Smooth muscle cell (in vitro differentiated cells): Measurements from ENCODE around the gene CEP95. TPM values are rescaled to one million over a fixed set of nuclear protein-coding genes. Genes with fewer than 3 reads are reported as not detected.
A peak's percentile ranks its signal among the peaks of the same experiment; 100 is the strongest.

Experiments
- DNase-seq: peaks from one replicate; lab custom pipeline; 2025; ENCODE audit not compliant: unreplicated experiment; lab: John Stamatoyannopoulos, UW
- H2AFZ ChIP-seq: fragments of 200-600 bp; sonication (generic); 2 replicates; pipeline ENCODE4 v1.6.0; 2016; ENCODE audit warnings: antibody characterized with exemption, low read depth, mild to moderate bottlenecking
- H3F3A ChIP-seq: fragments of 200-600 bp; sonication (generic); 2 replicates; pipeline ENCODE4 v1.6.0; 2017; ENCODE audit warnings: antibody characterized with exemption, low read depth
- H3K27ac ChIP-seq: fragments of 200-600 bp; sonication (generic); 2 replicates; pipeline ENCODE4 v1.5.1; 2016; ENCODE audit warnings: low read depth, mild to moderate bottlenecking
- H3K27me3 ChIP-seq: fragments of 200-600 bp; sonication (generic); 2 replicates; pipeline ENCODE4 v1.6.1; 2016; ENCODE audit warnings: low read depth, mild to moderate bottlenecking
- H3K36me3 ChIP-seq: fragments of 200-600 bp; sonication (generic); 2 replicates; pipeline ENCODE4 v1.5.1; 2016; ENCODE audit warnings: low read depth
- H3K4me1 ChIP-seq: fragments of 200-600 bp; sonication (generic); 2 replicates; pipeline ENCODE4 v1.5.1; 2016; ENCODE audit warnings: low read depth
- H3K4me2 ChIP-seq: fragments of 200-600 bp; sonication (generic); 2 replicates; pipeline ENCODE4 v1.6.0; 2016; ENCODE audit warnings: mild to moderate bottlenecking
- H3K4me3 ChIP-seq: fragments of 200-600 bp; sonication (generic); 2 replicates; pipeline ENCODE4 v1.5.1; 2016; ENCODE audit warnings: mild to moderate bottlenecking
- H3K79me2 ChIP-seq: fragments of 200-600 bp; sonication (generic); 2 replicates; pipeline ENCODE4 v1.6.0; 2016; ENCODE audit warnings: low read depth, mild to moderate bottlenecking
- H3K9ac ChIP-seq: fragments of 200-600 bp; sonication (generic); 2 replicates; pipeline ENCODE4 v1.6.0; 2016; ENCODE audit warnings: low read depth
- H3K9me3 ChIP-seq: fragments of 200-600 bp; sonication (generic); replicated peaks from 2 replicates; pipeline ENCODE4 v1.5.1; 2016; ENCODE audit warnings: low read depth
- H4K20me1 ChIP-seq: fragments of 200-600 bp; sonication (generic); 2 replicates; pipeline ENCODE4 v1.6.0; 2016; ENCODE audit warnings: low read depth
- WGBS: methylation state at CpG from one replicate; pipeline ENCODE4 v1.1.7; 2016; ENCODE audit warnings: low lambda C conversion rate; 5-methylcytosine and 5-hydroxymethylcytosine counted together
- polyA plus RNA-seq: library from polyadenylated mRNA; unstranded; fragments of >200 nt; fragmentation: Nextera tagmentation; extraction: Ambion mirVana; gene quantifications from 2 replicates; pipeline ENCODE4 v1.2.1, GENCODE V29; 2016
- total RNA-seq: library from RNA; depleted of rRNA; stranded (reverse); fragments of >200 nt; gene quantifications from 2 replicates; pipeline ENCODE4 v1.2.3, GENCODE V29; 2014
- TF ChIP-seq, protein P1 (sequence below): fragments of 200-600 bp; sonication (generic); IDR thresholded peaks from 2 replicates; pipeline ENCODE4 v1.5.1; 2017; ENCODE audit warnings: borderline replicate concordance, mild to moderate bottlenecking, antibody characterized with exemption; ENCODE audit not compliant: insufficient read depth, poor library complexity, severe bottlenecking

The CEP95 gene
- total and polyA plus RNA-seq, 2 experiments from 2014 or later, result 21.3 to 55.4 TPM

DNA sequence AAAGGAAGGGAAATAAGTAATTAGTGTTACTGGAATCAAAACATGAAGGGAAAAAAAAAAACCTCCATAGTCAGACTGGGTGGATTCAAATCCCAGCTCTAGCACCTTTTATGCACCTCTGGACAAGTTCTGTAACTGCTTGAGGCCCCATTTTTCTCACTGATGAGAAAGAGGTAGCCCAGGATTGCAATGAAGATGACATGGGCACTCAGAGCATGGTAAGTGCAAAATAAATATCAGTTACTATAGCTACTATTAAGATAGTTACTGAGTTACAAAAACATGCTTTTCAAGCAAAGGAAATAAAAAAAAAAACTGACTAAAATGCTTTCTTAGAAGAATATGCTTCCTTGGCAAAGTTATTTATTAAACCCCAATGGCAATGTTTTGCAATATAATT is 58.8 kb downstream of the CEP95 start:
- no peaks in the 10 kb centered on the region for H3K4me1 ChIP-seq
- no peaks in the 10 kb centered on the region for H3K9me3 ChIP-seq
- H3F3A ChIP-seq, result peaks cover 5% of the 10 kb centered on the region
- no peak for DNase-seq
- H3K79me2 ChIP-seq, result peaks cover 41% of the 10 kb centered on the region
- H3K4me3 ChIP-seq, result no peak overlapping the region
- H3K27me3 ChIP-seq, result no peaks in the 10 kb centered on the region
- peaks cover 26% of the 10 kb centered on the region for H3K36me3 ChIP-seq
- TF ChIP-seq, protein P1, sequence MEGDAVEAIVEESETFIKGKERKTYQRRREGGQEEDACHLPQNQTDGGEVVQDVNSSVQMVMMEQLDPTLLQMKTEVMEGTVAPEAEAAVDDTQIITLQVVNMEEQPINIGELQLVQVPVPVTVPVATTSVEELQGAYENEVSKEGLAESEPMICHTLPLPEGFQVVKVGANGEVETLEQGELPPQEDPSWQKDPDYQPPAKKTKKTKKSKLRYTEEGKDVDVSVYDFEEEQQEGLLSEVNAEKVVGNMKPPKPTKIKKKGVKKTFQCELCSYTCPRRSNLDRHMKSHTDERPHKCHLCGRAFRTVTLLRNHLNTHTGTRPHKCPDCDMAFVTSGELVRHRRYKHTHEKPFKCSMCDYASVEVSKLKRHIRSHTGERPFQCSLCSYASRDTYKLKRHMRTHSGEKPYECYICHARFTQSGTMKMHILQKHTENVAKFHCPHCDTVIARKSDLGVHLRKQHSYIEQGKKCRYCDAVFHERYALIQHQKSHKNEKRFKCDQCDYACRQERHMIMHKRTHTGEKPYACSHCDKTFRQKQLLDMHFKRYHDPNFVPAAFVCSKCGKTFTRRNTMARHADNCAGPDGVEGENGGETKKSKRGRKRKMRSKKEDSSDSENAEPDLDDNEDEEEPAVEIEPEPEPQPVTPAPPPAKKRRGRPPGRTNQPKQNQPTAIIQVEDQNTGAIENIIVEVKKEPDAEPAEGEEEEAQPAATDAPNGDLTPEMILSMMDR, result no peak
- H3K4me2 ChIP-seq, result no peak overlapping the region
- H2AFZ ChIP-seq, result no peak overlapping the region
- peaks cover 63% of the 10 kb centered on the region for H4K20me1 ChIP-seq
- H3K27ac ChIP-seq, result peak overlapping the region; percentile 31
- H3K9ac ChIP-seq, result no peak overlapping the region

DNA sequence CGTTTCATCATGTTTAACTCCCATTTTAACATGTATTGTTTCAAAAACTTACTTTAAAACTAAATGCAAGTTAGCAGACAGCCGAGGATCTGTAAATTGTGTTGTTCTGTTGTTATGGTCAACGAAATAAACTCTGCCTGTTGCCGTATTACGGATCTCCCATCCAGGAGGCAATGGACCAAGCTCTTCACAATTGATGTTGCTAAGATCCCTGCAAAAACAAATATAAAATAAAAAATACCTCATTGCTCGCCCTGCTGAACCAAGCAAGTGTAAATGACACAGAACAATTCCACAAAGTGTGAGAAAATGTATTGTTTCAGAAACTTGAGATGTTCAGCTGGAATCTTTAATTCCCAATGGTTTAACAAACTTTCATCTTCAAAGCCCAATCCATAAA is 65.0 kb downstream of the CEP95 start:
- Histone ChIP-seq H2AFZ (no peak overlapping the region), H4K20me1 (peaks cover 52% of the 10 kb centered on the region), H3F3A (peaks cover 6% of the 10 kb centered on the region), H3K36me3 (peaks cover 13% of the 10 kb centered on the region), H3K79me2 (peaks cover 35% of the 10 kb centered on the region), H3K4me3 (no peak overlapping the region), H3K4me2 (no peak overlapping the region), H3K4me1 (no peaks in the 10 kb centered on the region), H3K9ac (no peak overlapping the region), H3K27me3 (no peaks in the 10 kb centered on the region), H3K9me3 (no peaks in the 10 kb centered on the region), H3K27ac (peak overlapping the region; percentile 58)
- DNase-seq, result no peak
- TF ChIP-seq, protein P1, result no peak
- WGBS, result 96% methylated on average over 6 of the region's 6 CpGs

DNA sequence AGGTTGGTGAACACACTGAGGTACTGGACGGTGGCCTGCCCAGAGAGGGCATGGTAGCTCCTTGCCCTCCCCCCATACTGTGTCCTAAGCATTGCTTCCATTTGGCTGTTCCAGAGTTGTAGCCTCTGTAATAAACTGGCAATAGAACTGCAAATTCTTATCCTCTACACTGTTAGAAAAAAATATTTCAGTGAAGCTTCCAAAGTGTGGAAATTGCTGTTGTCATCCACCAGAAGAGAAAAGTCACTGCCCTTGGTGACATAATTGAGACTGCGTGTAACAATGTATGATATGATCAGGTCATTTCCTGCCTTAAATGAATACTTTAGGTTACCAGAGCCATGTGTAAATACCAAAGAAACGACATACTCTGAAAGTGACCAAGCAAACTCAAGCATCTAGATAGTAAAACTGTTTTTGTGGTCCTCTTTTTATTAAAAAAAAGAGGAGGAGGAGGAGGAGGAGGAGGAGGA is 65.9 kb downstream of the CEP95 start:
- DNase-seq, result no peak
- Histone ChIP-seq H3K4me3 (no peak overlapping the region), H4K20me1 (peaks cover 49% of the 10 kb centered on the region), H3K27me3 (no peaks in the 10 kb centered on the region), H3K9me3 (no peaks in the 10 kb centered on the region), H3K4me1 (no peaks in the 10 kb centered on the region), H2AFZ (no peak overlapping the region), H3K27ac (peak overlapping the region; percentile 58), H3K4me2 (peak overlapping the region; percentile 19), H3F3A (peaks cover 6% of the 10 kb centered on the region), H3K36me3 (peaks cover 13% of the 10 kb centered on the region), H3K79me2 (peaks cover 35% of the 10 kb centered on the region), H3K9ac (peak overlapping the region; percentile 21)
- TF ChIP-seq, protein P1, result no peak
- WGBS, result 36% methylated on average over 3 of the region's 3 CpGs

DNA sequence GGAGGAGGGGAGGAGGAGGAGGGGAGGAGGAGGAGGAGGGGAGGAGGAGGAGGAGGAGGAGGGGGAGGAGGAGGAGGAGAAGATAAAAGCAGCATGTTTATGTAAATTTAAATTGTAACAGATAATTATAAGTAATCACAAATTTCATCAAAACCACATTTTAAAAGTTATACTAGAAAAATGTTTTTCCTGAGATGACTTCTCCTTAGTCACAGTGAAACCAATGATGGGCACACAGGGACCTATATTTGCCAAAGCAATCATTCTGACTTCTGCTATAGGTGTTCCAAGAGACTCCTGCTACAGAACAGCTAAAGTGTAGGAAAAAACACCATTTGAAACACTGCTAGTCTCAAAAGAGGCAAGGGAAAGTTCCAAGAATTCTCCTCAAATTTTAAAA is 66.4 kb downstream of the CEP95 start:
- Histone ChIP-seq H3K9me3 (no peaks in the 10 kb centered on the region), H3K27ac (peak overlapping the region; percentile 22), H3K27me3 (no peaks in the 10 kb centered on the region), H3K79me2 (peaks cover 33% of the 10 kb centered on the region), H4K20me1 (peaks cover 49% of the 10 kb centered on the region), H3K9ac (no peak overlapping the region), H3K4me3 (no peak overlapping the region), H3F3A (peaks cover 6% of the 10 kb centered on the region), H3K4me2 (no peak overlapping the region), H2AFZ (no peak overlapping the region), H3K4me1 (no peaks in the 10 kb centered on the region), H3K36me3 (peaks cover 16% of the 10 kb centered on the region)
- DNase-seq, result no peak
- TF ChIP-seq, protein P1, result no peak
